Mesendoderm (in vitro differentiated cells): ENCODE data around the gene LIPA.

Experiments used
- DNase-seq: peaks from one replicate; pipeline ENCODE4 v3.0.0; 2013
- H2AK5ac ChIP-seq: 2 replicates; pipeline ENCODE4 v1.6.1; 2013; ENCODE audit warnings: low read length, inconsistent platforms
- H2BK120ac ChIP-seq: 2 replicates; pipeline ENCODE4 v1.6.1; 2013; ENCODE audit warnings: low read depth, mild to moderate bottlenecking, low read length, moderate library complexity, mixed read lengths
- H2BK15ac ChIP-seq: replicated peaks from 2 replicates; pipeline ENCODE4 v1.6.1; 2013; ENCODE audit warnings: low read depth, mild to moderate bottlenecking, moderate library complexity
- H2BK5ac ChIP-seq: 2 replicates; pipeline ENCODE4 v1.6.1; 2013; ENCODE audit warnings: low read length, inconsistent platforms
- H3K18ac ChIP-seq: 2 replicates; pipeline ENCODE4 v1.6.1; 2013; ENCODE audit warnings: mild to moderate bottlenecking, low read length, mixed read lengths
- H3K23ac ChIP-seq: one replicate; pipeline ENCODE4 v1.6.1; 2013; ENCODE audit warnings: low read length
- H3K27ac ChIP-seq: 2 replicates; pipeline ENCODE4 v1.5.1; 2013; ENCODE audit warnings: low read depth, mild to moderate bottlenecking, inconsistent platforms, low read length, moderate library complexity
- H3K27me3 ChIP-seq: 2 replicates; pipeline ENCODE4 v1.6.1; 2013; ENCODE audit warnings: low read length, control low read depth, mild to moderate bottlenecking, inconsistent platforms; ENCODE audit not compliant: insufficient read depth, poor library complexity
- H3K36me3 ChIP-seq: 2 replicates; pipeline ENCODE4 v1.6.1; 2013; ENCODE audit warnings: low read length, inconsistent platforms; ENCODE audit not compliant: control insufficient read depth, insufficient read depth
- H3K4ac ChIP-seq: one replicate; pipeline ENCODE4 v1.6.1; 2013; ENCODE audit warnings: low read depth, mild to moderate bottlenecking, low read length, moderate library complexity
- H3K4me1 ChIP-seq: 2 replicates; pipeline ENCODE4 v1.6.1; 2013; ENCODE audit warnings: low read depth, low read length, inconsistent platforms; ENCODE audit not compliant: control insufficient read depth
- H3K4me2 ChIP-seq: 2 replicates; pipeline ENCODE4 v1.6.1; 2013; ENCODE audit warnings: low read length
- H3K4me3 ChIP-seq: 2 replicates; pipeline ENCODE4 v1.5.1; 2013; ENCODE audit warnings: mild to moderate bottlenecking, low read length
- H3K56ac ChIP-seq: one replicate; pipeline ENCODE4 v1.6.1; 2013; ENCODE audit warnings: low read length
- H3K79me1 ChIP-seq: 2 replicates; pipeline ENCODE4 v1.6.1; 2013; ENCODE audit warnings: low read length, inconsistent platforms
- H3K79me2 ChIP-seq: 2 replicates; pipeline ENCODE4 v1.6.1; 2013; ENCODE audit warnings: mild to moderate bottlenecking, low read length; ENCODE audit not compliant: control insufficient read depth, insufficient read depth
- H3K9ac ChIP-seq: 2 replicates; pipeline ENCODE4 v1.6.1; 2013; ENCODE audit warnings: low read length, inconsistent platforms
- H4K5ac ChIP-seq: one replicate; pipeline ENCODE4 v1.6.1; 2013; ENCODE audit warnings: low read length
- H4K8ac ChIP-seq: one replicate; pipeline ENCODE4 v1.6.1; 2013; ENCODE audit warnings: low read depth, mild to moderate bottlenecking, control low read depth, low read length, moderate library complexity
- WGBS: extraction: QIAGEN DNeasy Blood & Tissue Kit; methylation state at CpG from one replicate; pipeline ENCODE4 v1.1.7; 2013; ENCODE audit warnings: low lambda C conversion rate, missing lambda C conversion rate; ENCODE audit not compliant: insufficient coverage; ENCODE audit errors: extremely low coverage; 5-methylcytosine and 5-hydroxymethylcytosine counted together

The LIPA gene

GRCh38 chr10:89164080-89164479 lies 87.5 kb downstream of the LIPA start:
- H2BK5ac ChIP-seq: no peak overlapping the region
- H3K36me3 ChIP-seq: no peaks in the 10 kb centered on the region
- no peak overlapping the region for H2BK120ac ChIP-seq
- no peak overlapping the region for H2AK5ac ChIP-seq
- H3K4me1 ChIP-seq: no peaks in the 10 kb centered on the region
- no peak overlapping the region for H3K18ac ChIP-seq
- no peaks in the 10 kb centered on the region for H3K79me2 ChIP-seq
- WGBS: no CpG with 5 or more reads among the region's 3 CpGs
- H3K27ac ChIP-seq: no peak overlapping the region
- no peak overlapping the region for H3K4me3 ChIP-seq
- no peak overlapping the region for H2BK15ac ChIP-seq
- no peak overlapping the region for H3K23ac ChIP-seq
- H3K79me1 ChIP-seq: no peaks in the 10 kb centered on the region
- H3K4me2 ChIP-seq: no peak overlapping the region
- H4K8ac ChIP-seq: no peak overlapping the region
- no peak overlapping the region for H3K56ac ChIP-seq
- no peak overlapping the region for H3K9ac ChIP-seq
- no peak for DNase-seq
- no peak overlapping the region for H3K4ac ChIP-seq
- H4K5ac ChIP-seq: no peak overlapping the region
- no peaks in the 10 kb centered on the region for H3K27me3 ChIP-seq
